ENCODE data around the gene ABCA12.

The ABCA12 gene

GRCh38 chr2:215034154-215034553 lies 104.3 kb downstream of the ABCA12 start:
- DNase-seq = no peak

- DNase-seq = no peak
Observed at GRCh38 chr2:215032153-215032552, 106.3 kb downstream of the ABCA12 start.

GRCh38 chr2:215031321-215031720 lies 107.1 kb downstream of the ABCA12 start:
- DNase-seq = no peak

GRCh38 chr2:215029936-215030335 lies 108.5 kb downstream of the ABCA12 start:
- no peak for DNase-seq

DNA sequence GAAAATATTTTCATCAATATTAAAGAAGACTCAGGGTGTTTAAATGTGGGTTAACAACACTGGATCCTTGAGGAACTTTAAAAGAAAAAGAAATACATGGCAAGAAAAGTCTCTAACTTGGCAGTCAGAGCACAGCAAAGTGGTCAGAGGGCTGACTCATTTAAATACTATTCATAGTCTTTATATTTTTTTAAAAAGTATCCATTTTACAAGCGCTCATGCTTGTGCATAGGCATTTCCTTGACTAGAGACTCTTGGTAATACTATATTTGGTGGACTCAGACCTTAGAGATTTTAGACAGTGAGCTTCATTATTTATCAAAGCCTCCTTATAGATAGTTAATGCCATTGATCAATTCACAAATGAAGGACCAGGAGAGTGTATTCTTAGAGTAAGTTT lies 110.2 kb downstream of the ABCA12 start:
- DNase-seq = no peak

GRCh38 chr2:215027779-215028178 lies 110.6 kb downstream of the ABCA12 start:
- no peak for DNase-seq

DNA sequence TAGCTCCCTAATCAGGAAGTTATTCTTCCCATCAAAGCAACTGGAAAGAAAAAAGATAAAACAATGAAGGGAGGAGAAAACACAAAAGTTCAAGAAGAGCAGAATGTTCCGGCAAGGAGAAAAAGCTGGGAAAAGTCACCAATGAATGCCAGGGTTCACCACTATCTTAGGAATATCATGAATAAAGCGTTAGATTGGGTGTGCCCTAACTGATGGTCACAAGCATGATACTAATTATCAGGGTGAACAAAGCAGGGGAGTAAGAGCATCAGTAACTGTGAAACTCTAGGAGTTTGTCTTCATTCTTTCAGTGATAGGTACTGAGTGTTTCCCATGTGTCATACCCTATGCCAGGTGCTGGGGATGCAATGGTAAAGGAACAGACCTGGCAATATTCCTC lies 115.5 kb downstream of the ABCA12 start:
- no peak for DNase-seq

DNA sequence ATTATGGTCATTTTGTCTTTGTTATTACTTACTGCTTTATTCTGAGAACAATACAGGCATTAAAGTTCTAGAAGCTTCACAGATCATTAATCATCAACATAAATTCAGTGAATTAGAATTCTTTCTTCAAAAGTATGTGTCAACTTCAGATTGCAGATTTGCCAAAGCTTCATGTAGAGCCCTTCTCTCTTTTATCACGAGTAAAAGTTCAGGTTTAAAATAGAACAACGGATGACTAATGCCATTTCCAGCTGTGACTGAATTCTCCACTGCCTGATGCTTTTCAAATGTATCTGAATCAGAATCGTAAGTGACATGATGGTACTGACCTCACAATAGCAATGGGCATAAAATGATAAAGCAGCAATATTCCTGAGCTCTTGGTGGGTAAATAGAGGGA lies 116.0 kb downstream of the ABCA12 start:
- DNase-seq = no peak

- DNase-seq = no peak
Observed at GRCh38 chr2:215020283-215020682, 118.1 kb downstream of the ABCA12 start.

DNA sequence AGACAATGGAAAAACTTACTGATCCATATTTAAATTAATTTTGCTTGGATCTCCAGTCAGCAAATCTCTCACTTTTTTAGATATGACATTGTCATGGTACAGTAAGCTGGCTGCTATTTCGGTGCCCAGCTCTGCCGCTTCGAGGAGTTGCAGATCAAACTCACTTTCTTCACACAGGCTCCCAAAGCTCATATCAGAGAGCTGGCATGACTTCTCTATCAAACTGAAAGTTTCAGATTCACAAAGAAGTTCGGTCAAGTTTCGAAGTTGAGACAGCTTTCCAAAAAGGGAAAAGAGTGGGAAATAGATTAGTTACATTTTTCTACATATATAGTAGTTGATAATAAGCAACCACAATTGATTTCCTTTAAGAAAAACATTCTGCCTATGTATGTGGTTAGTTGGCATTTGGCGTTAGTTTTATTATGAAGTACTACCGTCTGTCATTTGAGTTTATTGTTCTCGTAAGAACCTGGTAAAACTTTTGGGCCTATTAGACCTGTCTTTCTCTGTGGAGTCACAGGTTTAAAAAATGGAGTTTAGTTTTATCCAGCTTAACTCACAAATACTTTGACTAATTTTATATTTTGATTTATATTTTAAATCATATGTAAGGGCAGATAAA lies 118.8 kb downstream of the ABCA12 start:
- no peak for DNase-seq

DNA sequence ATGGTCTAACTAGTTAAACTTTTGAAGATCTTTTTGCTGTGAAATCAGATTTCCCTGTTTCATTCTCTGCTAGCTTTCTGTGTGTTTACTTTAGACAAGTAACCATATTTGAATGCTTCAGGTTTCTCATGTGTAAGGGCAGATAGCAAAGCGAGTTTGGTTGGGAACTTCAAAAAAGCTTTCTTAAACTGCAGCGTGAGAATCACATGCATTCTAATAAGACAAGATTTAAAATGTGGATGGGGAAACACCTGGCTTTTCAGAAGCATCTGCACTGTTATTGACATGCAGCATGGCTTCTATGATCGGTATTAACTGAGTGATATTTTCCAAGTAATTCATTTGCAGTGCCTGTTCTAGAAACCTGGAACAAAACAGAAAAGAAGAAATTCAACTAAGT lies 119.3 kb downstream of the ABCA12 start:
- DNase-seq = no peak

DNA sequence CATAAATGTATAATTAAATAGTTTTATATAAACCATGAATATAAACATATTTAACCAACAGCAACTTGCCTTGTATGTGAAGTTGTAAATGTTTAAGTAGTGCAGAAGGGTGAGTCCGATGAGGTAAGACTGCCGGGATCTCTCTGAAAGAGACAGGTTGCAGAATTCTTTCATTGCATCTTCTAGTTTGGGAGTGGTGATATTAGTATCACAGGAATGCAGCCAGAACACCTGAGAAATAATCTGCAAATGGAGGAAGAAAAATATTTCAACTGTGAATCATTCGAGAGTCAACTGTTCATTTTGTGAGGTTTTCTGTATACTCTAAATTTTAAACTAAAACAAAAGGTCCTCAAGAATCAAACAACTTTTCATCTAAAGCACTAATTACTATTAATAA lies 123.0 kb downstream of the ABCA12 start:
- DNase-seq = no peak

- no peak for DNase-seq
Observed at GRCh38 chr2:215010390-215010789, 128.0 kb downstream of the ABCA12 start.

DNA sequence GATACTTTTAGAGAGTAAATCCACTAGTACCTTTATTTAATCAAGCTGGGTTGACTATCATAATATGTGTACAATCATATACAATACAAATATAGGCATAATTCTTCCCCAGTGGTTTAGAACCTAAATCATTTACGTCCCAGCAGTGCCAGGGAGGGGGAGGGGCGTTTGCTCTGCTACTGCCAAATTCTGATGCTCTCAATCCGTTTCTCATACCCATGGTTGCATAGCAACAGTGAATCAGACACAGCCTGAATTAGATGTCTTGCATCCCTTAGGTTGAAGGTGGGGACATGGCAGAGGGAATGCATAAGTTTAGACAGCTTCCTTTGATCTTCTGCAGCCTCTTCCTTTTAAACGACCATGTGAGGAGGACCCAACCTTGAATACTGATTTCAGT lies 135.4 kb downstream of the ABCA12 start:
- no peak for DNase-seq

- DNase-seq = no peak
Observed at GRCh38 chr2:215002500-215002899, 135.9 kb downstream of the ABCA12 start.

GRCh38 chr2:215000721-215001120 lies 137.7 kb downstream of the ABCA12 start:
- no peak for DNase-seq

DNA sequence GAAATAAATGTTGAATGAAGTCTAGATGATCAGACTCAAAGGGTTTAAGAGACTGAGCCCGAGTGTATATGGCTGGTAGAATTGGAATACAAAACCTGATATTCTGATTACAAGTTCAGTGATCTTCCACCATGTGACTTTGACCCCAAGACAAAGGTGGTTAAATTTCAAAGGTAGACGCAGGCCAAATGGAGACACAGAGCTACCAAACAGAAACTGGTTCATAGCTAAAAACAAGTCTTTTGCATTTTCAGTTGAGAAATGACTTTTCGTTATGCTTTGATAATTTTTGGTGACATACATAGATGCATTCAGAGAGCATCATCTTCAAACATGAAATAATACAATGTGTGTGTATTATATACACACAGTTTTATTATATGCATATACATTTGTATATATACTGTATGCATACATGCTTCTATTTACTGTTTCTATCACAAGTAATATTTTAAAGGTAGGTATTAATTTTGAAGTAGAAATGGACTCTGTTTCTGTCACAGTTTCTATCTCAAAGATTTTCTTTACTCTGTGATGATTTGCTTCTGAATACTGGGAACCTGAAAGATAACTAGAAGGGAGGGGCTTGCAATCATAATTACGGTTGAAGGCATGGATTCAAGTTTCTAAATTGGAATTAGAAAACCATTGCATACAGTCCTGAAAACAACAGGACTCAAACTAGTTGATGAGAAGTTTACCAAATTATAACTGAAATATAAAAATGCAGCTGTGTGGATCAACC lies 142.3 kb downstream of the ABCA12 start:
- no peak for DNase-seq

DNA sequence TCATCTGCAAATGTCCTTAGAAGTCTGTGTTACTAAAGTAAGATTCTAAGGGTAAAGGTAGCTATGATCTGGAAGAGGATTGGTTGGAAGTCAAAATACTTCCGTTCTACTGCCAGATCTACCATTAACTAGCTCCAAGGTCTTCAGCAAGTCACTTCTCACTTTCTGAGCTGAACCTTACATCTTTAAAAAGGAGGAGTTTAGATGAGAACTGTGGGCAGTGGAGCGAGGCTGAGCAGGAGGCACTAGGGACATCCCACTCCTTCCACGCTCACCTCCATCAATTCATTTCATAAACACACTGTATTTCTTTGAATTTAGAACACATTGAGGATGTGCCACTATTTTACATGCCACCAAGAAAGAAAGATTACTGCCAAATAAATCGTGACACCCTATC lies 143.0 kb downstream of the ABCA12 start:
- DNase-seq = no peak

DNA sequence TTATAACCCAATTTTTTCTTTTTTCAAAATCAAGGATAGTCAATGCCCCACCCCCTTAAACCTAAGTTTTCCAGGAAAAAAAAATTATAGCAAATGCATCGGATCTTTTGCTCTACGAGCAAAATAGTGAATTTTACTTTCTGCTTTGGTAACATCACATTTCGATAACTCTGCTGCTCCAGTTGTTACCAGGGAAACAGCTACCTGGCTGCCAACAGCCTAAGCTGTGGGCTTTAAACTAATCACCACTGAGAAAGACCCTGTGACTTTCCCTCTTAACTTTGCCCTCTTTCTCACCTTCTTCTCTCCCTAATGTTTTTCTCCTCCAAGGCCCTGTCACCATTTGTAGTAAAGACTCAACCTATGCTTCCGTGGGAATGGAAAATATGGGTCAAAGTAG lies 145.5 kb downstream of the ABCA12 start:
- DNase-seq = no peak

GRCh38 chr2:214989187-214989586 lies 149.2 kb downstream of the ABCA12 start:
- no peak for DNase-seq

GRCh38 chr2:214987261-214987660 lies 151.2 kb downstream of the ABCA12 start:
- DNase-seq = no peak

- DNase-seq = no peak
Observed at GRCh38 chr2:214985619-214986018, 152.8 kb downstream of the ABCA12 start.

DNA sequence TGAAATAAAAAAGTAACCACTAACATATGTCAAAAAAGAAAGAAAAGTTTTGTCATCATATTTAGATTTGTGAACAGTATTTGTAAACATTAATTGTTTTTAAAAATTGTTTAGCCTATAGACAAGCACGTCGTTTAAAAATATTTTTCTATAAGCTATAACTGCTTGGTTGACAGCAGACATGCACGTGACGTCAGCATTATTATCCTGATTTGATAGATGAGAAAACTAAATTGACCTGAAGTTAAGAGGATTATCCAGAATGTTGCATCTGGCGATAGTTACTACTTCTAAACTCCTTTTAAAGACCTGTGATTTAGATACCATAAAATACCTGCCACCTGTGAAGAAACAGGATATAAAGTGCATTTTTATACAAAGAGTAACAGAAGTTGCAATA lies 172.0 kb downstream of the ABCA12 start:
- DNase-seq = no peak

- DNase-seq = no peak
Observed at GRCh38 chr2:214960677-214961076, 177.7 kb downstream of the ABCA12 start.

DNA sequence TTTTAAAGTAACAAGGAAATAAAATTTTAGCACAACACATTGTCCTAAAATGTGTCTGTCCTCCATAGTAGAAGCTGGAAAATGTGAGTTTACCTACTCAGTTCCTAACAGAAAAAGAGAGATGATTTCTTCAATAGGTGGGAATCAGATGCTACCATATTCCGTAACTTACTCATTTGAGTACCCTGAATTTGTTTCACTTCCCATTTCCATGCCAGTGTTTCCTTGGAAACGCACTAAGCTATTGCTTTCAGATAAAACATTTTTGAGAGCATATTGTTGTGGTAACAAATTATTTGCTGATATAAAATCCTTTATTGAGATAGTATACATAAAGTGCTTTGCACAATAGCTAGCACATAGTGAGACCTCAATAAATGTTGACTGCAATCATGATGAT lies 191.5 kb downstream of the ABCA12 start:
- DNase-seq = no peak
